HG03095 (cell line): ENCODE measurements around the gene PRR23C.

ENCODE experiments used
- ATAC-seq: cut with Tn5 transposase; IDR thresholded peaks from one replicate; pipeline ENCODE4 v1.9.1; 2021; ENCODE audit warnings: moderate library complexity; ENCODE audit not compliant: unreplicated experiment

The PRR23C gene

DNA sequence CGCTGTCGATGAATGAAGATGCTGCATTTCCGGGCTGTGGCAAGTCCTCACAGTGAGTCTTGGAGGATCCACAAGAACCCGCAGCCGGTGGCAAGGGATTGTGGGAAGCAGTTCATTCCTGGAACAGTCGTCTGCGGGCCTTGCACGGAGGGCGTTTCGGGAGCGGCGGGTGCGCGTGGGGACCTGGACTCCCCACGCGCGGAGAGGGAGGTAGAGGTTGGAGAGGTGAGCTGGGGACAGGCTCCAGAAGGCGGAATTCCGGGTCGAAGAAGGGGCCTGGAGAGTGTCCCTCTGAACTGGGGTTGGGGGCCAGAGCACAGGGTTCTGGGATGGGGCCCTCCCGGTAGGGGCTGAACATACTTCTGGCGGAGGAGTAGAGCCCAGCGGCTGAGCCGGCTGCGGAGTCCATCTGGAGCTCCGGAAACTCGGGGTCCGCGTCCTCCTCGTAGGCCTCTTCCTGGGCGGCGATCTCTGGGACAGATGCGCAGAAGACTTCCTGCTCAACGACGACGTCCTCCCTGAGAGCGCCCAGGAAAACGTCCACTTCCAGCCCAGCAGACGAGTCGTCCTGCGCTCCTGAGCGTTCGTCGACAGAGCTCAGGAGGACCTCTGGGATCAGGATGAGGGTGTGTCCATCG lies 39.2 kb downstream of the PRR23C start:
- no peak for ATAC-seq

DNA sequence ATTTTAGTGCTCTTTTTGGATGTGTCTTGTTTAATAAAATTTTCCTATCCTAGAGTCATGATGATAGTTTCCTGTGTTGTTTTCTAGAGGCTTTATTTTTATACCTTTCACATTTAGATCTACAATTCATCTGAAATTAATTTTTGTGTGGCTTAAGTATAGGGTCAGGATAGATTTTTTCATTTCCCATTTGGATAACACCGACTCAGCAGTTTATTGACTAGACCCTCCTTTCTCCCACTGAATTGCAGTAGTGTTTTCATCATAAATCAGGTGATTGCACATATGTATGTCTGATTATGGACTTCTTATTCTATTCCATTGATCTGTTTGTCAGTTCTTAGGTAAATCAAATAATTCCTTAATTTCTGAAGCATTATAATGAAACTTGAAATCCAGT lies 49.0 kb downstream of the PRR23C start:
- ATAC-seq, result no peak
